Adrenal gland (tissue), 5 donors: ENCODE results near the gene CRELD2.

Source experiments
- POLR2A ChIP-seq, 2 donors: fragments of 450-650 bp; IDR thresholded peaks; one replicate each; pipeline ENCODE4 v1.6.1; 2017; ENCODE audit warnings: antibody characterized with exemption in 2 of 2, mild to moderate bottlenecking in 2 of 2, moderate library complexity in 1 of 2
- TF ChIP-seq, protein P1 (sequence below), 6 experiments: fragments of 450-650 bp in 4 of 6; fragments of 200-600 bp in 2 of 6; sonication (generic) in 1 of 6; IDR thresholded peaks; 1 replicate in 5 of 6; 2 replicates in 1 of 6; pipeline versions ENCODE4 v1.5.1 to v1.8.0; 2016 to 2021; ENCODE audit warnings: antibody characterized with exemption in 6 of 6, mild to moderate bottlenecking in 2 of 6, moderate library complexity in 1 of 6
- donor health status: DM: no; HTN: no; CAD: no.

GRCh38 chr22:49949914-49950292 lies 31.5 kb downstream of the CRELD2 start:
- TF ChIP-seq, protein P1, sequence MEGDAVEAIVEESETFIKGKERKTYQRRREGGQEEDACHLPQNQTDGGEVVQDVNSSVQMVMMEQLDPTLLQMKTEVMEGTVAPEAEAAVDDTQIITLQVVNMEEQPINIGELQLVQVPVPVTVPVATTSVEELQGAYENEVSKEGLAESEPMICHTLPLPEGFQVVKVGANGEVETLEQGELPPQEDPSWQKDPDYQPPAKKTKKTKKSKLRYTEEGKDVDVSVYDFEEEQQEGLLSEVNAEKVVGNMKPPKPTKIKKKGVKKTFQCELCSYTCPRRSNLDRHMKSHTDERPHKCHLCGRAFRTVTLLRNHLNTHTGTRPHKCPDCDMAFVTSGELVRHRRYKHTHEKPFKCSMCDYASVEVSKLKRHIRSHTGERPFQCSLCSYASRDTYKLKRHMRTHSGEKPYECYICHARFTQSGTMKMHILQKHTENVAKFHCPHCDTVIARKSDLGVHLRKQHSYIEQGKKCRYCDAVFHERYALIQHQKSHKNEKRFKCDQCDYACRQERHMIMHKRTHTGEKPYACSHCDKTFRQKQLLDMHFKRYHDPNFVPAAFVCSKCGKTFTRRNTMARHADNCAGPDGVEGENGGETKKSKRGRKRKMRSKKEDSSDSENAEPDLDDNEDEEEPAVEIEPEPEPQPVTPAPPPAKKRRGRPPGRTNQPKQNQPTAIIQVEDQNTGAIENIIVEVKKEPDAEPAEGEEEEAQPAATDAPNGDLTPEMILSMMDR (IDR thresholded peaks at IDR 0.05): no peak
- no peak for TF ChIP-seq POLR2A (IDR thresholded peaks at IDR 0.05)
